HepG2 (cell line): ENCODE results near the gene AVPR2. TPM values are rescaled to one million over a fixed set of nuclear protein-coding genes. Genes with fewer than 3 reads are reported as not detected.
A peak's percentile ranks its signal among the peaks of the same experiment; 100 is the strongest.

Source experiments
- ARNT ChIP-seq: fragments of 450-650 bp; IDR thresholded peaks from 2 replicates; pipeline ENCODE4 v1.6.1; 2017
- HMG20A ChIP-seq: IDR thresholded peaks from 2 replicates; pipeline ENCODE4 v1.6.1; 2016; ENCODE audit warnings: borderline replicate concordance
- HNRNPK ChIP-seq: fragments of 200-400 bp; formaldehyde crosslinking; IDR thresholded peaks from 2 replicates; pipeline ENCODE4 v1.6.1; 2018; ENCODE audit warnings: low read length, low read depth, moderate library complexity, mild to moderate bottlenecking; ENCODE audit not compliant: poor library complexity, severe bottlenecking
- ISL2 ChIP-seq: sonication (generic); formaldehyde crosslinking; IDR thresholded peaks from 2 replicates; pipeline ENCODE4 v1.5.0; 2020; ENCODE audit warnings: missing genetic modification reagents
- KMT2B ChIP-seq: IDR thresholded peaks from 2 replicates; pipeline ENCODE4 v1.6.1; 2016; ENCODE audit warnings: missing genetic modification reagents, missing compliant biosample characterization
- PAWR ChIP-seq: sonication (generic); formaldehyde crosslinking; IDR thresholded peaks from 2 replicates; pipeline ENCODE4 v1.4.0; 2020; ENCODE audit warnings: missing genetic modification reagents, mild to moderate bottlenecking, borderline replicate concordance
- PHF8 ChIP-seq: sonication (generic); formaldehyde crosslinking; IDR thresholded peaks from 2 replicates; pipeline ENCODE4 v1.5.0; 2020; ENCODE audit warnings: missing genetic modification reagents
- POLR2AphosphoS2 ChIP-seq: IDR thresholded peaks from 2 replicates; pipeline ENCODE4 v1.6.1; 2011; ENCODE audit warnings: low read depth, low read length, improper control_type of control experiment
- PTBP1 ChIP-seq: fragments of 200-400 bp; formaldehyde crosslinking; IDR thresholded peaks from 2 replicates; pipeline ENCODE4 v1.6.1; 2018; ENCODE audit warnings: low read length, low read depth; ENCODE audit not compliant: poor library complexity, severe bottlenecking
- RBFOX2 ChIP-seq: fragments of 200-400 bp; formaldehyde crosslinking; IDR thresholded peaks from 2 replicates; pipeline ENCODE4 v1.6.1; 2017; ENCODE audit warnings: low read depth, mild to moderate bottlenecking, low read length
- RBM22 ChIP-seq: fragments of 200-400 bp; formaldehyde crosslinking; optimal IDR thresholded peaks from 2 replicates; pipeline ENCODE3; 2017; ENCODE audit warnings: mild to moderate bottlenecking, low read length, moderate library complexity
- SATB2 ChIP-seq: sonication (generic); formaldehyde crosslinking; IDR thresholded peaks from 2 replicates; pipeline ENCODE4 v1.5.0; 2020; ENCODE audit warnings: missing genetic modification reagents
- THAP7 ChIP-seq: sonication (generic); formaldehyde crosslinking; IDR thresholded peaks from 2 replicates; pipeline ENCODE4 v1.8.1; 2023; ENCODE audit warnings: mild to moderate bottlenecking, missing genetic modification reagents
- ZBTB20 ChIP-seq: sonication (generic); formaldehyde crosslinking; IDR thresholded peaks from 2 replicates; pipeline ENCODE4 v1.8.1; 2023; ENCODE audit warnings: missing genetic modification reagents, low read depth, mild to moderate bottlenecking, borderline replicate concordance
- ZFP36L1 ChIP-seq: sonication (generic); formaldehyde crosslinking; IDR thresholded peaks from 2 replicates; pipeline ENCODE4 v1.8.0; 2022; ENCODE audit warnings: mild to moderate bottlenecking, missing genetic modification reagents, moderate library complexity
- ZFP90 ChIP-seq: sonication (generic); formaldehyde crosslinking; IDR thresholded peaks from 2 replicates; pipeline ENCODE4 v1.8.0; 2022; ENCODE audit warnings: missing genetic modification reagents, mild to moderate bottlenecking, inconsistent platforms, borderline replicate concordance
- ZFP91 ChIP-seq: sonication (generic); formaldehyde crosslinking; IDR thresholded peaks from 2 replicates; pipeline ENCODE4 v1.9.0; 2022; ENCODE audit warnings: missing genetic modification reagents, mild to moderate bottlenecking, borderline replicate concordance
- ZNF160 ChIP-seq: sonication (generic); formaldehyde crosslinking; IDR thresholded peaks from 2 replicates; pipeline ENCODE4 v1.8.0; 2022; ENCODE audit warnings: mild to moderate bottlenecking, inconsistent platforms, missing genetic modification reagents
- ZNF335 ChIP-seq: sonication (generic); formaldehyde crosslinking; IDR thresholded peaks from 2 replicates; pipeline ENCODE4 v1.4.0; 2020; ENCODE audit warnings: missing genetic modification reagents
- ZNF468 ChIP-seq: sonication (generic); formaldehyde crosslinking; IDR thresholded peaks from 2 replicates; pipeline ENCODE4 v1.8.0; 2022; ENCODE audit warnings: mild to moderate bottlenecking, moderate library complexity, missing genetic modification reagents
- ZNF615 ChIP-seq: sonication (generic); formaldehyde crosslinking; IDR thresholded peaks from 2 replicates; pipeline ENCODE4 v1.5.0; 2020; ENCODE audit warnings: mild to moderate bottlenecking, missing genetic modification reagents, borderline replicate concordance
- ZNF639 ChIP-seq: conservative IDR thresholded peaks from 2 replicates; pipeline ENCODE4 v1.6.1; 2018; ENCODE audit warnings: missing genetic modification reagents
- polyA plus RNA-seq, 8 experiments: library from polyadenylated mRNA; depleted of rRNA in 3 of 8; stranded (reverse) in 7 of 8; unstranded in 1 of 8; fragments of >200 nt; fragmentation: Illumina TruSeq in 4 of 8; extraction: Trizol in 4 of 8; gene quantifications; 2 replicates each; pipeline versions ENCODE4 v1.2.1 to v1.2.3, GENCODE V29; 2011 to 2016; ENCODE audit warnings: low read depth in 4 of 8, missing spikeins in 1 of 8, mixed read lengths in 1 of 8; ENCODE audit not compliant: insufficient read depth in 1 of 8
- total RNA-seq, 5 experiments: library from RNA; depleted of rRNA; stranded (reverse); fragments of >200 nt; fragmentation: Illumina TruSeq; extraction: Trizol; gene quantifications; 2 replicates each; pipeline ENCODE4 v1.2.3, GENCODE V29; 2016; ENCODE audit warnings: low read depth in 1 of 5
- TF ChIP-seq, protein P1 (sequence below): sonication (generic); formaldehyde crosslinking; IDR thresholded peaks from 2 replicates; pipeline ENCODE4 v1.5.0; 2020; ENCODE audit warnings: missing genetic modification reagents, mild to moderate bottlenecking, borderline replicate concordance
- TF ChIP-seq, protein P2 (sequence below): sonication (generic); formaldehyde crosslinking; IDR thresholded peaks from 2 replicates; pipeline ENCODE4 v1.4.0; 2020; ENCODE audit warnings: missing genetic modification reagents, mild to moderate bottlenecking, borderline replicate concordance
- TF ChIP-seq, protein P3 (sequence below): sonication (generic); formaldehyde crosslinking; IDR thresholded peaks from 2 replicates; pipeline ENCODE4 v1.4.0; 2020; ENCODE audit warnings: mild to moderate bottlenecking, missing genetic modification reagents

Gene AVPR2
- total and polyA plus RNA-seq, 2 of the 13 experiments (the other 11 are each of a cell fraction or from before 2014, with no cell fraction given) = not detected

DNA sequence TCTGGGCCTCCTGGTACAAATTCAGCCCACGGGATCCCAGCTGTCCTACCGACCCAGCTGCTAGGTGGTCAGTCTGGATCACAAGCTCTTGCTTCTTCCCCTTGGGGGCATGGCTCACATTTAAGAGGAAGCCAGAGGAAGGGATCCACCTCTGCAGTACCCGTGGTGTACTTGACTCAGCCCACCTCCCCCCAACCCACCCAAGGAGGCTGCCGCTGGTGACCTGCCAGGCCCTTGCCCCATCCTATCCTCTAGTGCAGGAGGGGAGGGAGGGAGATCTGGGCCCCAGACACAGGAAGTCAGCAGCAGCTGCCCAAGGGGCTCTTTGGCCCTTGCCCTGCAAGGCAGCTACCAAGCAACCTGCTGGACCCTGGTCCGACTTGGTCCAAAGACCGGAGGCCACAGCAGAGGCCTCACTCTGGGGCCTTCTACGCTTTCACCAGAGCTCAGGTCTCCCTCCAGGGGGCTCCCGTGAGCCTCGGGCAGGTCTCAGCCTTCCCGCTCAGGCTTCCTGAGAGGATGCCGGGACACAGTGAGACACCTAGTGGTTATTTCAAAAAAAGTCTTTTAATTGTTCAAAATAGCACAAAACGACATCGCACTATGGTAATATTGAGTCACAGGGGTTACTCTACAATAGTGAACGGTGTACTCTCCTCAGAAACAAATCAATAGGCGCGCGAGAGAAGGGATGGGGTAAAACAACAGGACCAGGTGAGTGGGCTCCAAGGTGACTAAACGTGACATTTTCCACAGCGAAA, 42.7 kb downstream of the AVPR2 start (continued):
- TF ChIP-seq ZFP91 (CRISPR knock-in tag) = 0 out of 2 replicates have a peak, but pooled peaks have one; percentile 11
- no peak for TF ChIP-seq PHF8 (CRISPR knock-in tag)
- TF ChIP-seq POLR2AphosphoS2 = peak; percentile 67; the same call in 1 of the 2 replicates
- TF ChIP-seq ZBTB20 = no peak
- TF ChIP-seq RBFOX2 = no peak
- no peak for TF ChIP-seq ZFP36L1
- TF ChIP-seq, protein P1, sequence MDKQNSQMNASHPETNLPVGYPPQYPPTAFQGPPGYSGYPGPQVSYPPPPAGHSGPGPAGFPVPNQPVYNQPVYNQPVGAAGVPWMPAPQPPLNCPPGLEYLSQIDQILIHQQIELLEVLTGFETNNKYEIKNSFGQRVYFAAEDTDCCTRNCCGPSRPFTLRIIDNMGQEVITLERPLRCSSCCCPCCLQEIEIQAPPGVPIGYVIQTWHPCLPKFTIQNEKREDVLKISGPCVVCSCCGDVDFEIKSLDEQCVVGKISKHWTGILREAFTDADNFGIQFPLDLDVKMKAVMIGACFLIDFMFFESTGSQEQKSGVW (CRISPR knock-in tag) = no peak
- TF ChIP-seq HNRNPK = no peak
- peak; percentile 92 for TF ChIP-seq RBM22
- no peak for TF ChIP-seq ZNF615 (CRISPR knock-in tag)
- no peak for TF ChIP-seq HMG20A
- TF ChIP-seq ZNF335 (CRISPR knock-in tag) = no peak
- TF ChIP-seq SATB2 (CRISPR knock-in tag) = no peak
- TF ChIP-seq ZNF639 (CRISPR knock-in tag) = no peak; the same call in 1 of the 2 replicates
- TF ChIP-seq KMT2B (CRISPR knock-in tag) = no peak
- no peak for TF ChIP-seq ZFP90 (CRISPR knock-in tag)
- TF ChIP-seq, protein P2, sequence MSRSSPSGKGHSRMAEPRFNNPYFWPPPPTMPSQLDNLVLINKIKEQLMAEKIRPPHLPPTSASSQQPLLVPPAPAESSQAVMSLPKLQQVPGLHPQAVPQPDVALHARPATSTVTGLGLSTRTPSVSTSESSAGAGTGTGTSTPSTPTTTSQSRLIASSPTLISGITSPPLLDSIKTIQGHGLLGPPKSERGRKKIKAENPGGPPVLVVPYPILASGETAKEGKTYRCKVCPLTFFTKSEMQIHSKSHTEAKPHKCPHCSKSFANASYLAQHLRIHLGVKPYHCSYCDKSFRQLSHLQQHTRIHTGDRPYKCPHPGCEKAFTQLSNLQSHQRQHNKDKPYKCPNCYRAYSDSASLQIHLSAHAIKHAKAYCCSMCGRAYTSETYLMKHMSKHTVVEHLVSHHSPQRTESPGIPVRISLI (CRISPR knock-in tag) = no peak
- TF ChIP-seq ZNF468 (CRISPR knock-in tag) = no peak
- TF ChIP-seq ZNF160 = no peak
- TF ChIP-seq THAP7 (CRISPR knock-in tag) = no peak
- TF ChIP-seq PTBP1 = no peak
- TF ChIP-seq ISL2 (CRISPR knock-in tag) = 0 out of 2 replicates have a peak, but pooled peaks have one; percentile 26
- no peak for TF ChIP-seq PAWR
- TF ChIP-seq, protein P3, sequence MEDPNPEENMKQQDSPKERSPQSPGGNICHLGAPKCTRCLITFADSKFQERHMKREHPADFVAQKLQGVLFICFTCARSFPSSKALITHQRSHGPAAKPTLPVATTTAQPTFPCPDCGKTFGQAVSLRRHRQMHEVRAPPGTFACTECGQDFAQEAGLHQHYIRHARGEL = no peak
- no peak for TF ChIP-seq ARNT
